Stomach (tissue), 9 donors: ENCODE results near the gene HS6ST1. TPM values are rescaled to one million over a fixed set of nuclear protein-coding genes. Genes with fewer than 3 reads are reported as not detected.

Experiments used
- DNase-seq, 2 donors: peaks; one replicate each; pipeline versions ENCODE4 v3.0.0 to v3.0.0-alpha.2; 2013 to 2019
- H3K27ac ChIP-seq, 5 donors: fragments of 200-600 bp in 4 of 5; sonication (generic) in 4 of 5; one replicate each; pipeline ENCODE4 v1.5.1; 2013 to 2019; ENCODE audit warnings: mild to moderate bottlenecking in 1 of 5, moderate library complexity in 1 of 5
- H3K27me3 ChIP-seq, 3 donors: fragments of 200-600 bp; sonication (generic); one replicate each; pipeline ENCODE4 v1.5.1; 2017 to 2019; ENCODE audit warnings: mixed run types in 1 of 3
- H3K36me3 ChIP-seq, 4 donors: fragments of 200-600 bp; sonication (generic); 1 replicate in 3 of 4; 2 replicates in 1 of 4; pipeline ENCODE4 v1.5.1; 2016 to 2019
- H3K4me1 ChIP-seq, 4 donors: fragments of 200-600 bp; sonication (generic); one replicate each; pipeline ENCODE4 v1.5.1; 2016 to 2019
- H3K4me3 ChIP-seq, 4 donors: fragments of 200-600 bp; sonication (generic) in 3 of 4; one replicate each; pipeline ENCODE4 v1.5.1; 2016 to 2019; ENCODE audit warnings: mild to moderate bottlenecking in 1 of 4
- H3K9me3 ChIP-seq, 4 donors: fragments of 200-600 bp; sonication (generic); one replicate each; pipeline ENCODE4 v1.5.1; 2016 to 2019
- CTCF ChIP-seq, 7 experiments: fragments of 450-650 bp in 4 of 7; fragments of 200-600 bp in 3 of 7; sonication (generic) in 3 of 7; IDR thresholded peaks; one replicate each; pipeline ENCODE4 v1.5.1; 2016 to 2019; ENCODE audit warnings: antibody characterized with exemption in 7 of 7, control low read depth in 2 of 7, mild to moderate bottlenecking in 1 of 7
- EP300 ChIP-seq: sonication (generic); formaldehyde crosslinking; IDR thresholded peaks from one replicate; pipeline ENCODE4 v1.6.1; 2017; ENCODE audit warnings: antibody characterized with exemption
- POLR2A ChIP-seq, 4 donors: fragments of 450-650 bp; IDR thresholded peaks; one replicate each; pipeline ENCODE4 v1.6.1; 2016; ENCODE audit warnings: antibody characterized with exemption in 4 of 4, control low read depth in 2 of 4, mild to moderate bottlenecking in 1 of 4, moderate library complexity in 1 of 4
- POLR2AphosphoS5 ChIP-seq, 3 donors: sonication (generic); formaldehyde crosslinking; IDR thresholded peaks; one replicate each; pipeline ENCODE4 v1.6.1; 2016; ENCODE audit warnings: antibody characterized with exemption in 3 of 3
- WGBS, 5 donors: extraction: QIAGEN DNeasy Blood & Tissue Kit in 3 of 5; methylation state at CpG; one replicate each; pipeline versions ENCODE4 v1.1.5 to v1.1.7; 2013 to 2018; 5-methylcytosine and 5-hydroxymethylcytosine counted together
- intact Hi-C: fragments of 100-400 bp; cut with DNase I; formaldehyde crosslinking; loops from one replicate; pipeline ENCODE4 v1.15.1; 2023; ENCODE audit warnings: low total_unique reads
- polyA plus RNA-seq, 3 donors: library from polyadenylated mRNA; stranded (reverse); fragments of 200-250 nt; gene quantifications; one replicate each; pipeline ENCODE4 v1.2.3, GENCODE V29; 2013
- small RNA-seq, 4 donors: library from RNA; depleted of rRNA; stranded (forward); fragments of <200 nt; gene quantifications; one replicate each; pipeline ENCODE3, GENCODE V24; 2016
- total RNA-seq, 5 donors: library from RNA; depleted of rRNA; stranded (reverse); fragments of >200 nt; gene quantifications; one replicate each; pipeline versions ENCODE4 v1.1.0 to v1.2.3, GENCODE V29; 2014 to 2016
- donor health status: healthy with polysubstance abuse.
- donor health status: Bipolar disorder and iron deficiency.
- donor health status: healthy.

The HS6ST1 gene
- total and polyA plus RNA-seq, 8 donors, result 2.9 to 178 (median 12.8) TPM

- Histone ChIP-seq H3K36me3 (no peaks in the 10 kb centered on the region), H3K27ac (no peak overlapping the region), H3K4me1 (peaks cover 0 to 13% (median 11%) of the 10 kb centered on the region in 4 donors), H3K4me3 (no peak overlapping the region), H3K27me3 (peaks cover 0 to 11% (median 10%) of the 10 kb centered on the region in 3 donors), H3K9me3 (no peaks in the 10 kb centered on the region)
- TF ChIP-seq POLR2A (IDR thresholded peaks at IDR 0.05), result no peak
- no peak for TF ChIP-seq POLR2AphosphoS5 (IDR thresholded peaks at IDR 0.05)
- no peak for TF ChIP-seq CTCF (IDR thresholded peaks at IDR 0.05)
- TF ChIP-seq EP300, result no peak
- DNase-seq, result no peak
- intact Hi-C loops, result no loop called here
These were observed 89.8 kb downstream of the HS6ST1 start for GRCh38 chr2:128228894-128229293.

GRCh38 chr2:128227862-128228261 lies 90.8 kb downstream of the HS6ST1 start:
- 93 to 100% (median 98%) methylated on average over 1 of the region's 1 CpG for WGBS, 5 donors
- no peaks in the 10 kb centered on the region for H3K36me3 ChIP-seq
- no peak for DNase-seq
- peaks cover 0 to 6% (median 5%) of the 10 kb centered on the region in 4 donors for H3K4me1 ChIP-seq
- no peaks in the 10 kb centered on the region for H3K9me3 ChIP-seq
- TF ChIP-seq CTCF (IDR thresholded peaks at IDR 0.05), result no peak
- no peak for TF ChIP-seq EP300
- no peak for TF ChIP-seq POLR2A (IDR thresholded peaks at IDR 0.05)
- TF ChIP-seq POLR2AphosphoS5 (IDR thresholded peaks at IDR 0.05), result no peak
- no peak overlapping the region for H3K4me3 ChIP-seq
- intact Hi-C loops, result no loop called here
- no peak overlapping the region for H3K27ac ChIP-seq
- peaks cover 0 to 11% (median 10%) of the 10 kb centered on the region in 3 donors for H3K27me3 ChIP-seq

GRCh38 chr2:128219891-128220290 lies 98.8 kb downstream of the HS6ST1 start:
- Histone ChIP-seq H3K36me3 (no peaks in the 10 kb centered on the region), H3K4me3 (no peak overlapping the region), H3K9me3 (no peaks in the 10 kb centered on the region), H3K4me1 (no peaks in the 10 kb centered on the region), H3K27me3 (no peaks in the 10 kb centered on the region), H3K27ac (no peak overlapping the region)
- DNase-seq, result no peak
- intact Hi-C loops, result no loop called here
- no peak for TF ChIP-seq EP300
- WGBS, 5 donors, result 71 to 83% (median 78%) methylated on average over 8 of the region's 8 CpGs

- DNase-seq, result no peak
- intact Hi-C loops, result no loop called here
- H3K27ac ChIP-seq, result no peak overlapping the region
- H3K9me3 ChIP-seq, result no peaks in the 10 kb centered on the region
- H3K4me3 ChIP-seq, result no peak overlapping the region
- TF ChIP-seq POLR2AphosphoS5 (IDR thresholded peaks at IDR 0.05) (no peak), CTCF (IDR thresholded peaks at IDR 0.05) (no peak), EP300 (no peak), POLR2A (IDR thresholded peaks at IDR 0.05) (no peak)
- 39 to 52% (median 44%) methylated on average over 4 of the region's 4 CpGs for WGBS, 5 donors
- H3K4me1 ChIP-seq, result no peaks in the 10 kb centered on the region
- no peaks in the 10 kb centered on the region for H3K36me3 ChIP-seq
- H3K27me3 ChIP-seq, result no peaks in the 10 kb centered on the region
These were observed 101.0 kb downstream of the HS6ST1 start for GRCh38 chr2:128217671-128218070.

GRCh38 chr2:128215897-128216642 lies 102.6 kb downstream of the HS6ST1 start:
- 85 to 88% (median 88%) methylated on average over 10 of the region's 10 CpGs for WGBS, 5 donors
- intact Hi-C loops, result no loop called here

More at GRCh38 chr2:128215897-128216642, 102.6 kb downstream of the HS6ST1 start:
- H3K9me3 ChIP-seq, result no peaks in the 10 kb centered on the region
- TF ChIP-seq POLR2A (IDR thresholded peaks at IDR 0.05), result no peak
- no peaks in the 10 kb centered on the region for H3K4me1 ChIP-seq
- no peaks in the 10 kb centered on the region for H3K36me3 ChIP-seq
- H3K27me3 ChIP-seq, result no peaks in the 10 kb centered on the region
- H3K4me3 ChIP-seq, result no peak overlapping the region
- no peak overlapping the region for H3K27ac ChIP-seq
- no peak for DNase-seq

Small RNAs within 50 kb of the gene (small RNA-seq; reads per million reads assigned to genes)
- 0 reads per million in 4 donors for gene RF00019

Other genes starting within 250 kb of the HS6ST1 start
- 10 to 100 TPM; 18.3 to 83.6 (median 41.7) TPM for gene UGGT1, start 227.7 kb downstream of the HS6ST1 start, total RNA-seq
- gene UGGT1, start 227.7 kb downstream of the HS6ST1 start, polyA plus RNA-seq, result 1 to 10 TPM; 2.0 to 6.6 (median 4.4) TPM